Activated CD8-positive, alpha-beta memory T cell treated with anti-CD3 and anti-CD28 coated beads, Interleukin-2, amount 50 U/mL, for 48 hours (primary cell): ENCODE results near the gene SOHLH2.

Source experiments
- DNase-seq: peaks from one replicate; pipeline ENCODE4 v3.0.0-alpha.2; 2020

SOHLH2 gene

DNA sequence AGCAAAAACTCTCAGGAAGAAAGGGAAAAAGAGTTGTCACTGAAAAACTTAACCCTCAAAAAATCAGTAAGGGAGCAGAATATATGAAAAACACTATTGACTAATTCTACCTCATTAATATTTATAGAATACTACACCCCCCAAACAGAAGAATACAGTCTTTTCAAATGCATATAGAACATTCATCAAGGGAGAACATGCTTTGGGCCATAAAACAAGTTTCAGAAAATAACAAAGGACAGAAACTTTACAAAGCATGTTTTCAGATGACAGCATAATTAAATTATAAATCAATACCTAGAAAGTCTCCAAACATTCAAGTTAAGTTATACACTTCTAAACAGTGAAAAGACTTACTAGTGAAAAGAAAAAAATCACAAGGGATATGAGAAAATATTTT lies 30.5 kb downstream of the SOHLH2 start:
- no peak for DNase-seq

- DNase-seq: no peak
Measured at GRCh38 chr13:36175621-36176020, 38.7 kb downstream of the SOHLH2 start.

DNA sequence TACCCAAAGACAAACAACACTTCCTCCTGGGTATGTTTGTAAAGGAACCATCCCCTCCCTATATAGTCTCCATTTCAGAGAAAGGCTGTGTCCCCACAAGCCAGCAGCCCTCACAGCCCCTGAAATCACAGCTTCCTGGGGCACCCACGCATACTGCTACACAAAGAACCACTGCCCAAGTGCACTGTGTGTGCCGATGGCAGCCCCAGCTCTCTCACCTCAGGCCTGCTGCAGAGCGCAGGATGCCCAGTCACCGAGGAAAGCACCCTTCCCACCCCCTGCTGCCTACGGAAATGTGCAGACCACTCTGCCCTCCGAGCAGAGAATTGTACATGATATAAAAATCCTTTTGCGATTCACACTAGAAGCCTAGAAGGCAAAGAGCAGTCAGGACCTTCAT lies 39.4 kb downstream of the SOHLH2 start:
- DNase-seq: no peak

DNA sequence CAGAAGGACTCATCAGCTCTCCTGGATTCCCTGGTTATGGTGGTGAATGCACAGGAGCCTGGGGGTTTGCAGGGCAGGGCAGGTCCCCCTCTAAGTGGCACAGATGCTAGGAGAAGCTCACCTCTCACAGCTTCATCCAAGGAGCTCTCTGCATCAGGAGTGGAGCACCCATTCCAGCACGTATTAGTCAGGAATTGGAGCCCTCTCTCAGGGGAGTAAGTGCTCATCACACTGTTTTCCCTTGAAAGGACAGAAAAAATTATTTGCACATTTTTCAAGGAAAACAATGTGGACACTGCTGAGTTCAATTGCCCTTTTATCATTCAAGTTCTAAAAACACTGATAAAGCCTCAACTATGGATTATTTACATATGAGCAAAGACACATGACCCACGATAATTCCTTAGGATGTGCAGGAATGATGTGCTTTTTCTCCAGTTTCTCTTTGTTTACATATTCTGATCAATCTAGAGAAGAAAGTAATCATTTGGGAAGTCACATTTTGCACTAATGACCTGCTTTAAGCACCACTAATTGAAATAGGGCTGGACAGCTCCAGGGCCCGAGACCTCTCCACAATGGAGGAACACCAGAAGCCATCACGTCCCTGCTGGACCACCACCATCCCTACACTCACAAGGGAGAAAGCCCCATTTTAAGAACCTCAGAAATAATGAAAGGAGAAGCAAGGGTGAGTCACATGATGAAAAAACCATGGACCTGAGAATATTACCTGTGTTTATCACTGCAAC lies 40.6 kb downstream of the SOHLH2 start:
- no peak for DNase-seq

GRCh38 chr13:36166046-36166445 lies 48.3 kb downstream of the SOHLH2 start:
- no peak for DNase-seq

- DNase-seq: no peak
Measured at GRCh38 chr13:36163809-36164308, 50.5 kb downstream of the SOHLH2 start.

DNA sequence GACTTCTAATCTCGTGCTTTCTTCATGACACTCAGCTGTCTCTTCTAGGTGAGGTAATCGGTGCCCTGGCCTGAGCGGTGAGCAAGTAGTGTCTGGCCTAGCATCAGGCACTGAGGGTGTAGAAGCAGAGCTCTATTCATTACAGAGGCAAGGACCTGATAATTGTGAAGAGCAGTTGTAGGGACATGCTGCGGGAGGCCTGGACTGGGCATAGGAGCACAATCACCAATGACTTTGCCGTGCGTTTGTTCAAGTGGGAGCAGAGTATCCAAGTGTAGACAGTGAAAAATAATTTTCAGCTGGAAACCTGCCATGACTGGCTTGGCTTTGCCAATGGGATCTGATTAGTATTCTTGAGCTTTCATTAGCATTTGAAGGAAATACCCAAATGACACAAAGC lies 51.1 kb downstream of the SOHLH2 start:
- no peak for DNase-seq

DNA sequence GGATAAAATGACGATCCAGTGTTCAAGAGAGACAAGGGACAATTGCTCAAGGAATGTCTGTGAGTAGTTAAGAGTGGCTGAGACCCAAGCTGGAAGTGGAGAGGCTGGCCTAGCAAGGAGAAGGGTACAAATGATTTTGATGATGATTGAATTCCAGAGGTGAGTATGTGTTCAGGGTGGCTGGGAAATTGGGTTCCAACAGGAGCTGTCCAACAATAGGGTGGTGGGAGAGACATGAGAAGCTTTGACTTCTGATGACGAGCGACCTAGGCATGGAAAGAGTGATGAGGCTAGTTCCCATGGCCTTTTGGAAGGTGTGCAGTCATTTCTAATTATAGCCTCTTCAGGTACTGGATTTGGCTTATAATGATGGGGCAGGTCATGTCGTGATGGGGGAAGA lies 54.1 kb downstream of the SOHLH2 start:
- no peak for DNase-seq

GRCh38 chr13:36158611-36159010 lies 55.7 kb downstream of the SOHLH2 start:
- no peak for DNase-seq

GRCh38 chr13:36157480-36157879 lies 56.9 kb downstream of the SOHLH2 start:
- no peak for DNase-seq

DNA sequence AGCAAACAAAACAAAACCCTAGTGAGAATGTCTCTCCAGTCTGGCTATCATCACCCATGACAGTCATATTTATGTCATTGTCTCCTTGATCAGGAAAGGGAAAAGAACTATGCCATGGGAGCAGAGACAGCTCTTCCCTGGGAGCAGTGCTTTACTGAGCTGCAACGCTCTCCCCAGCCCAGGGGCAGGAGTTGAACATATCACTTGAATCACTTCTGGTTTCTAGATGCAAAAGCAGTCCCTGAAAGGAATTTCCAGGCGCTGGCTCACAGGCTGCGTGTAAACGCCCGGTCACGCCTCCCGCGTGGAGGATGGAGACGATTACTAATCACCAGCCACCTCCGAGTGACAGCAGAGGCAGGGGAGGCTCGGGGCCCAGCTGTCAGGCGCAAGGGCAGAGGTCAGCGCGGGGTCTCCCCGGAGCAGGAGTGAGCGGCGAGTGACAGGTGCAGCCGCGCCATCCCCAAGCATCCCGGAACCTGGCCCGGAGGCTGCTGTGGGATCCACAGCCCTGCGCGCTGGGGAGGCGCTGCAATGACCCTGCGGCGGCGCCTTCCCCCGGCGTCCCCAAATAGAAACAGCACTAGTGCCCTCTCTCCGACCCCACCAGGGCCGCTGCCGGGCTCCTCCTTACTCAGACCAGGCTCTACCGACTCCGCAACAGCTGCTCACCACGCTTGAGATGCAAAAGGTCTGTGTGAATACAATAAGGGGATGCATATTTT lies 59.6 kb downstream of the SOHLH2 start:
- DNase-seq: no peak

GRCh38 chr13:36151591-36151990 lies 62.8 kb downstream of the SOHLH2 start:
- no peak for DNase-seq

DNA sequence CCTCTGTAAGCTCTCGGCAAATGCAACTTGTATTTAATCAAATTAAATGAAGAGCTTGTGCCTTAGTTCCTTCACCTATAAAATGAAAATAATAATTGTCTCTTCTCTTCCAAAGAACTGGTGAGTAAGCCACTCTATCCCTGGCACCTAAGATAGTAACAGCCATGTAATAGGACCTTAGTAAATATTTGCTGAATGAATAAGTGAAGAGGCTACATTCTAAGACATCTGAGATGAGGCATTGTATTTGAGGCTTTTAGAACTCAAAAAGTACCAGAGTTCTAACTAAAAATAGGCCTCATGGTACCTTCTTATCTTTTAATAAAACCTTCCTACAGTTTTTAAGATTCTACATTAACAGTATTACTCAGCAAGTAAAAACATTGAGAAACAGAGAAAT lies 65.9 kb downstream of the SOHLH2 start:
- DNase-seq: no peak

GRCh38 chr13:36147330-36147729 lies 67.0 kb downstream of the SOHLH2 start:
- DNase-seq: no peak

DNA sequence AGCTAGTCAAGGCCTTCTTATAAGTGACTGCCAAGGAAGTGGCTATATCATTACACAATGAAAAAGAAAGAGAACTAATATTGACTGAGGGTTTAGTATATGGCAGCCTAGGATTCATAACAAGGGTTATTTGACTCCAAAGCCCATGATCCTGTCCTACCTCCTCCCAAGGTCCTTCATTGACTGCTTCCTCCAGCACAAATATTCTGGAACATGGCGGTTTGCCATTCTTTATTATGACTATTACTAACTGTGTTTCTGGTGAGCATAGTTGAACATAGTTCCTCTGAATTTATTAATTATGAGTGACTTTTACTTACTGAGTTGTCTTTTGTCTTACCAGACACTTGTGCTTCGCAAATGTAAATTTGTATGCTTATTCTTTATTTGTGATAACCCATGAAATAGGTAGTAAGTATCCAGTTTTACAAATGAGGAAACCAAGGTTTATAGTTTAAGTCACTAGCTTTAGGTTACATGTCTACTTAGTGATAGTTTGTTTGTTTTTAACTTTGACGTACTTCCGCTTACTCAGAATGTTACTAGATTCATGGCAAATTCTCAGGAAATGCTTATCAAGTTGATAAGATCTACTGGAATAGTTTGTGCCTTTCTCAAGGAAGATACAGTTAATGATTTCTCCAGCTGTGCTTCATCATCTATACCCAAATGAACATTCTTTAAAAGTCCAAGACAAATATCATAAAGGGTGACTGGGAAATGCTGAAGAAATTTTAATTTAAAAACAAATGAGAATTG lies 67.7 kb downstream of the SOHLH2 start:
- DNase-seq: no peak

GRCh38 chr13:36143738-36144137 lies 70.6 kb downstream of the SOHLH2 start:
- no peak for DNase-seq

DNA sequence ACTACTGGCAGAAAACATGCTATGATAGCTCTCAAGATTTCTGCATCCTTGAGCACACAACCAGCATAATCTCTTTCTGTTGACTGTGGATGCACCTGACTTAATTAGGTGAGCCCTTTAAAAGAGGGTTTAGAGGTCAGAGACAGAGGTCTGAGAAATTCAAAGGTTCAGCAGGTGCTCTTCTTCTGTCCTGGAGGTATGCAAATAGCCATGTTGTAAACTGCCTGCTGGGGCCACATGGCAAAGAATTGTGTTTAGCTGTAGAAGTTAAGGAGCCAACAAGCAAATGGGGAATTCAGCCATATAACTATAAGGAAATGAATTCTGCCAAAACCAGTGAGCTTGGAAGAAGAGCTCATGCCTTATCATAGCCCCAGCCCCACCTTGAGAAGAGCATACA lies 71.6 kb downstream of the SOHLH2 start:
- no peak for DNase-seq

DNA sequence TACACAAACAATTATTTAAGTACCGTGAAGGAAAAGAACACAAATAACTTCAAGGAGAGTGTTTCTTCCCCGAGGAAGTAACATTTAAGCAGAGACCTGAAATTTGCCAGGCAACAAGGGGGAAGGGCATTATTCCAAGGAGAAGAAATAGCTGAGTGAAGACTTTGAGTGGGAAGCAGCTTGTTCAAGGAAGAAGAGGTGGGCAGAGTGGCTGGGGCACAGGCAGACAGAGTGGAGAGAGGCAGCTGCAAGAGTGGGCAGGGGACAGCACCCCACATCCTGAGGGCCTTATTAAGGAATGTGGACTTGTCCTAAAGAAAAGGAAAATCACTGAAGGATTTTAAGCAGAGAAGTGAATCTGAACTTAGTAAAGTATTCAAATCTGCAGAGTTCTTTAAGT lies 78.5 kb downstream of the SOHLH2 start:
- DNase-seq: no peak

- no peak for DNase-seq
Measured at GRCh38 chr13:36134632-36135031, 79.7 kb downstream of the SOHLH2 start.

- DNase-seq: no peak
Measured at GRCh38 chr13:36133950-36134626, 80.3 kb downstream of the SOHLH2 start.

DNA sequence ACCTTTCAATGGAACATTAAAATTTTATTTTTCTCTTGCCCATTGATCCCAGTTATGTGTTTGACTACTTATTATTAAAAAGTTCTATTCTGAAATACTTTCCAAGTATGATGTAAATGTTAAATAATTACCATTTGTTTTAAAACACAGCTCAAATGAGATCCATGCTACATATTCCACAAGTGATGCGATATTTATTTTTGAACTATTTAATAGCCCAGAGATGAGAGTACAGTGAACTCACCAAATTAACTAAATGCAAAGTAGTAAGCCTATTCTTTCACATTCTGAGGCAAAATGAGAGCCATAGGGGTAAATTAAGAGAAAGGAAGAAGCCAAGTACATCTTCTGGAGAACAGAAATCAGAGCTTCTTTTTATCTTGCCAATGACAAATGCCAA lies 82.0 kb downstream of the SOHLH2 start:
- no peak for DNase-seq

GRCh38 chr13:36131931-36132297 lies 82.4 kb downstream of the SOHLH2 start:
- DNase-seq: no peak
